ENCODE measurements around the gene ZNF827. TPM values are rescaled to one million over a fixed set of nuclear protein-coding genes. Genes with fewer than 3 reads are reported as not detected.

ZNF827 gene
- total RNA-seq, 4 donors from 2014 or later = 8.1 to 21.7 (median 8.3) TPM

DNA sequence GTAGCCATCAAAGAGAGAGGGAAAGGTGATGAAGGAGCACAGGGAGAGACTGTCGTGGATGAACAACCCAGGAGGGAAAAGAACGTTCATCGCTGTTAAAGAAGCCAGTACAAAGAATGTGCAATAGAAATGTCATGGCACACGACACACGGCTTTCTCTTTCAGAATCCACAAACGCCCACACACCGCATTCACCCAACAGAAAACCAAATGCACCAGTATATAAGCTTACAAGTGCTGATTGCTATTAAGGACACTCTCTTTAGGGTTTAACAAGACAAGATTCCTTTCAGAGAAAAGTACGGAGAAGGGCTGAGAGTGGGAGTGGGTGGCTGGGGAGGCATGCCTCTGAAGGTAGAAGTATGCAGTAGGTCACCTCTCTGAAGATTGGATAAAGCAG is 178.4 kb downstream of the ZNF827 start:
- TF ChIP-seq, protein P1, sequence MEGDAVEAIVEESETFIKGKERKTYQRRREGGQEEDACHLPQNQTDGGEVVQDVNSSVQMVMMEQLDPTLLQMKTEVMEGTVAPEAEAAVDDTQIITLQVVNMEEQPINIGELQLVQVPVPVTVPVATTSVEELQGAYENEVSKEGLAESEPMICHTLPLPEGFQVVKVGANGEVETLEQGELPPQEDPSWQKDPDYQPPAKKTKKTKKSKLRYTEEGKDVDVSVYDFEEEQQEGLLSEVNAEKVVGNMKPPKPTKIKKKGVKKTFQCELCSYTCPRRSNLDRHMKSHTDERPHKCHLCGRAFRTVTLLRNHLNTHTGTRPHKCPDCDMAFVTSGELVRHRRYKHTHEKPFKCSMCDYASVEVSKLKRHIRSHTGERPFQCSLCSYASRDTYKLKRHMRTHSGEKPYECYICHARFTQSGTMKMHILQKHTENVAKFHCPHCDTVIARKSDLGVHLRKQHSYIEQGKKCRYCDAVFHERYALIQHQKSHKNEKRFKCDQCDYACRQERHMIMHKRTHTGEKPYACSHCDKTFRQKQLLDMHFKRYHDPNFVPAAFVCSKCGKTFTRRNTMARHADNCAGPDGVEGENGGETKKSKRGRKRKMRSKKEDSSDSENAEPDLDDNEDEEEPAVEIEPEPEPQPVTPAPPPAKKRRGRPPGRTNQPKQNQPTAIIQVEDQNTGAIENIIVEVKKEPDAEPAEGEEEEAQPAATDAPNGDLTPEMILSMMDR (IDR thresholded peaks at IDR 0.05; ENCODE audit: low read depth) = no peak

GRCh38 chr4:145757188-145757587 is 181.4 kb downstream of the ZNF827 start:
- TF ChIP-seq, protein P1 (IDR thresholded peaks at IDR 0.05; ENCODE audit: low read depth) = no peak

GRCh38 chr4:145756244-145756643 is 182.4 kb downstream of the ZNF827 start:
- TF ChIP-seq, protein P1 (IDR thresholded peaks at IDR 0.05; ENCODE audit: low read depth) = no peak

GRCh38 chr4:145755802-145756201 is 182.8 kb downstream of the ZNF827 start:
- TF ChIP-seq, protein P1 (IDR thresholded peaks at IDR 0.05; ENCODE audit: low read depth) = no peak

GRCh38 chr4:145743641-145744040 is 195.0 kb downstream of the ZNF827 start:
- TF ChIP-seq, protein P1 (IDR thresholded peaks at IDR 0.05; ENCODE audit: low read depth) = no peak

DNA sequence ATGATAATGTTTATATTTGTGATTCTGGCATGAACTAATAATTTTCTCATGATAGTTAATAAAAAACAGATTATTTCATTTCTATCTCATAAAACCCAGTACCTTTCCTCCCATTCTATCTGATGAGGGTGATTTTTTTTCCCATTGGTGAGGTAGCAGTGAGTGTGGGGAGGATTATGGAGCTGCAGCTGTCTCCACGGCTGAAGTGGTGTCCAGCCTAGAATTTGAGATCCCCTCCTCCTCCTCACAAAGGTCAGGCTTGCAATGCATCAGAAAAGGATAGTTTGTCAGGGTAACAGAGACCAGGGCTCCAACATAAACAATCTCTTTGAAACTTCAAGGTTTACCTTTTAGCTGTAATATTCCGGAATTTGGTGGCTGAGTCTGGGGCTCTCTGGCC is 197.8 kb downstream of the ZNF827 start:
- TF ChIP-seq, protein P1 (IDR thresholded peaks at IDR 0.05; ENCODE audit: low read depth) = no peak

- TF ChIP-seq, protein P1 (IDR thresholded peaks at IDR 0.05; ENCODE audit: low read depth) = no peak
Observed at GRCh38 chr4:145739845-145740244, 198.8 kb downstream of the ZNF827 start.
